Measurements from ENCODE around the gene NR4A1. TPM values are rescaled to one million over a fixed set of nuclear protein-coding genes. Genes with fewer than 3 reads are reported as not detected.

NR4A1 gene
- total RNA-seq, 1 donor, result 2.2 TPM

GRCh38 chr12:52024845-52025230, 26.4 kb upstream of the NR4A1 start:
- TF ChIP-seq CTCF (IDR thresholded peaks at IDR 0.05; ENCODE audit: insufficient read depth, low read depth, low read length), result no peak
- no peak overlapping the region for H3K4me3 ChIP-seq (ENCODE audit: low read depth, low read length)
- no peak for DNase-seq (ENCODE audit: low read depth)

- TF ChIP-seq CTCF (IDR thresholded peaks at IDR 0.05; ENCODE audit: insufficient read depth, low read depth, low read length), result no peak
- no peak overlapping the region for H3K4me3 ChIP-seq (ENCODE audit: low read depth, low read length)
- DNase-seq (ENCODE audit: low read depth), result no peak
These were observed 25.0 kb upstream of the NR4A1 start for GRCh38 chr12:52026263-52026662.

GRCh38 chr12:52027085-52027843, 24.0 kb upstream of the NR4A1 start:
- no peak overlapping the region for H3K4me3 ChIP-seq (ENCODE audit: low read depth, low read length)
- no peak for DNase-seq (ENCODE audit: low read depth)
- no peak for TF ChIP-seq CTCF (IDR thresholded peaks at IDR 0.05; ENCODE audit: insufficient read depth, low read depth, low read length)

GRCh38 chr12:52029685-52030084, 21.6 kb upstream of the NR4A1 start:
- DNase-seq (ENCODE audit: low read depth), result peak; percentile 46

GRCh38 chr12:52032446-52032803, 18.8 kb upstream of the NR4A1 start:
- DNase-seq (ENCODE audit: low read depth), result peak; percentile 89
- TF ChIP-seq CTCF (IDR thresholded peaks at IDR 0.05; ENCODE audit: insufficient read depth, low read depth, low read length), result no peak

More at GRCh38 chr12:52029685-52030084, 21.6 kb upstream of the NR4A1 start:
- H3K4me3 ChIP-seq (ENCODE audit: low read depth, low read length), result no peak overlapping the region
- TF ChIP-seq CTCF (IDR thresholded peaks at IDR 0.05; ENCODE audit: insufficient read depth, low read depth, low read length), result no peak

GRCh38 chr12:52032804-52033445, 18.3 kb upstream of the NR4A1 start:
- H3K4me3 ChIP-seq (ENCODE audit: low read depth, low read length), result peak overlapping the region; percentile 52
- TF ChIP-seq CTCF (IDR thresholded peaks at IDR 0.05; ENCODE audit: insufficient read depth, low read depth, low read length), result no peak
- DNase-seq (ENCODE audit: low read depth), result peak; percentile 99

More at GRCh38 chr12:52032446-52032803, 18.8 kb upstream of the NR4A1 start:
- H3K4me3 ChIP-seq (ENCODE audit: low read depth, low read length), result peak overlapping the region; percentile 52
